Peyer's patch (tissue), 4 donors: ENCODE results near the gene IGFBP2. TPM values are rescaled to one million over a fixed set of nuclear protein-coding genes. Genes with fewer than 3 reads are reported as not detected.

Source experiments
- DNase-seq, 3 donors: peaks; one replicate each; pipeline ENCODE4 v3.0.0-alpha.2; 2017 to 2019
- H3K27ac ChIP-seq, 4 donors: fragments of 200-600 bp; sonication (generic); one replicate each; pipeline ENCODE4 v1.5.1; 2016 to 2019
- H3K27me3 ChIP-seq, 2 donors: fragments of 200-600 bp; sonication (generic); one replicate each; pipeline ENCODE4 v1.5.1; 2019
- H3K36me3 ChIP-seq, 3 donors: fragments of 200-600 bp; sonication (generic); one replicate each; pipeline ENCODE4 v1.5.1; 2016 to 2019
- H3K4me1 ChIP-seq, 4 donors: fragments of 200-600 bp; sonication (generic); one replicate each; pipeline ENCODE4 v1.5.1; 2016 to 2019
- H3K4me3 ChIP-seq, 4 donors: fragments of 200-600 bp; sonication (generic); 1 replicate in 3 of 4; 2 replicates in 1 of 4; pipeline ENCODE4 v1.5.1; 2016 to 2019; ENCODE audit warnings: mild to moderate bottlenecking in 1 of 4
- H3K9me3 ChIP-seq, 4 donors: fragments of 200-600 bp; sonication (generic); one replicate each; pipeline ENCODE4 v1.5.1; 2016 to 2019; ENCODE audit warnings: mild to moderate bottlenecking in 1 of 4
- CTCF ChIP-seq, 6 experiments: fragments of 450-650 bp in 4 of 6; fragments of 200-600 bp in 2 of 6; sonication (generic) in 1 of 6; IDR thresholded peaks; one replicate each; pipeline ENCODE4 v1.5.1; 2017 to 2019; ENCODE audit warnings: antibody characterized with exemption in 6 of 6, mild to moderate bottlenecking in 3 of 6, moderate library complexity in 1 of 6
- POLR2A ChIP-seq, 2 donors: fragments of 450-650 bp; IDR thresholded peaks; one replicate each; pipeline ENCODE4 v1.5.1; 2017; ENCODE audit warnings: antibody characterized with exemption in 2 of 2, mild to moderate bottlenecking in 2 of 2, moderate library complexity in 2 of 2
- total RNA-seq, 4 donors: library from RNA; depleted of rRNA; stranded (reverse); fragments of >200 nt; gene quantifications; one replicate each; pipeline ENCODE4 v1.1.0, GENCODE V29; 2016

The IGFBP2 gene
- total RNA-seq, 4 donors from 2014 or later, result 24.8 to 51.9 (median 44.6) TPM

- H3K27ac ChIP-seq, result peak overlapping the region in 2 of 4 donors; percentile 31 to 87
- no peak for DNase-seq
- no peak overlapping the region for H3K4me3 ChIP-seq
- peaks cover 0 to 14% of the 10 kb centered on the region in 2 donors for H3K27me3 ChIP-seq
- no peaks in the 10 kb centered on the region for H3K9me3 ChIP-seq
- TF ChIP-seq POLR2A (IDR thresholded peaks at IDR 0.05), result no peak
- no peak for TF ChIP-seq CTCF (IDR thresholded peaks at IDR 0.05)
- H3K4me1 ChIP-seq, result peaks cover 0 to 44% (median 0%) of the 10 kb centered on the region in 4 donors
- no peaks in the 10 kb centered on the region for H3K36me3 ChIP-seq
Observed at GRCh38 chr2:216688731-216689340, 55.6 kb downstream of the IGFBP2 start.

GRCh38 chr2:216689397-216689796 lies 56.2 kb downstream of the IGFBP2 start:
- H3K27me3 ChIP-seq, result peaks cover 0 to 20% of the 10 kb centered on the region in 2 donors
- H3K27ac ChIP-seq, result peak overlapping the region in 1 of 4 donors; percentile 87
- H3K4me1 ChIP-seq, result peaks cover 0 to 44% (median 4%) of the 10 kb centered on the region in 4 donors

GRCh38 chr2:216690456-216690852 lies 57.2 kb downstream of the IGFBP2 start:
- Histone ChIP-seq H3K36me3 (no peaks in the 10 kb centered on the region), H3K4me3 (peak overlapping the region in 1 of 4 donors; percentile 64), H3K9me3 (no peaks in the 10 kb centered on the region), H3K27me3 (peaks cover 0 to 24% of the 10 kb centered on the region in 2 donors), H3K4me1 (peaks cover 0 to 45% (median 5%) of the 10 kb centered on the region in 4 donors), H3K27ac (peak overlapping the region in 3 of 4 donors; percentile 42 to 87 (median 72))
- DNase-seq, result no peak
- no peak for TF ChIP-seq POLR2A (IDR thresholded peaks at IDR 0.05)
- TF ChIP-seq CTCF (IDR thresholded peaks at IDR 0.05), result no peak

More at GRCh38 chr2:216689397-216689796, 56.2 kb downstream of the IGFBP2 start:
- Histone ChIP-seq H3K4me3 (no peak overlapping the region), H3K9me3 (no peaks in the 10 kb centered on the region), H3K36me3 (no peaks in the 10 kb centered on the region)
- DNase-seq, result no peak
- TF ChIP-seq POLR2A (IDR thresholded peaks at IDR 0.05) (no peak), CTCF (IDR thresholded peaks at IDR 0.05) (no peak)

GRCh38 chr2:216690853-216691741 lies 57.9 kb downstream of the IGFBP2 start:
- Histone ChIP-seq H3K36me3 (no peaks in the 10 kb centered on the region), H3K4me3 (peak overlapping the region in 3 of 4 donors; percentile 15 to 64 (median 36)), H3K27ac (peak overlapping the region; percentile 43 to 87 (median 59)), H3K9me3 (no peaks in the 10 kb centered on the region), H3K4me1 (peaks cover 0 to 51% (median 5%) of the 10 kb centered on the region in 4 donors), H3K27me3 (peaks cover 0 to 24% of the 10 kb centered on the region in 2 donors)
- no peak for TF ChIP-seq POLR2A (IDR thresholded peaks at IDR 0.05)
- no peak for TF ChIP-seq CTCF (IDR thresholded peaks at IDR 0.05)
- DNase-seq, result peak in 1 of 3 donors; percentile 63

- H3K27ac ChIP-seq, result peak overlapping the region; percentile 19 to 87 (median 74)
- H3K4me3 ChIP-seq, result peak overlapping the region; percentile 34 to 64 (median 45)
- H3K4me1 ChIP-seq, result peaks cover 0 to 56% (median 5%) of the 10 kb centered on the region in 4 donors
- no peak for TF ChIP-seq CTCF (IDR thresholded peaks at IDR 0.05)
- DNase-seq, result peak in 2 of 3 donors; percentile 27 to 77
- H3K9me3 ChIP-seq, result no peaks in the 10 kb centered on the region
- H3K36me3 ChIP-seq, result no peaks in the 10 kb centered on the region
- peaks cover 0 to 24% of the 10 kb centered on the region in 2 donors for H3K27me3 ChIP-seq
Observed at GRCh38 chr2:216692636-216693413, 59.6 kb downstream of the IGFBP2 start.
